GM12875 (cell line): ENCODE measurements around the gene SMPDL3A.

ENCODE experiments used
- H3K4me3 ChIP-seq: one replicate; pipeline ENCODE4 v1.5.1; 2011; ENCODE audit warnings: low read depth, low read length, control low read depth
- CTCF ChIP-seq: IDR thresholded peaks from 2 replicates; pipeline ENCODE4 v1.5.1; 2011; ENCODE audit warnings: low read depth, mild to moderate bottlenecking, control low read depth, inconsistent platforms, low read length, moderate library complexity, borderline replicate concordance; ENCODE audit not compliant: insufficient read depth

SMPDL3A gene

GRCh38 chr6:122797537-122797936 lies 8.5 kb downstream of the SMPDL3A start:
- no peak overlapping the region for H3K4me3 ChIP-seq
- TF ChIP-seq CTCF: no peak

DNA sequence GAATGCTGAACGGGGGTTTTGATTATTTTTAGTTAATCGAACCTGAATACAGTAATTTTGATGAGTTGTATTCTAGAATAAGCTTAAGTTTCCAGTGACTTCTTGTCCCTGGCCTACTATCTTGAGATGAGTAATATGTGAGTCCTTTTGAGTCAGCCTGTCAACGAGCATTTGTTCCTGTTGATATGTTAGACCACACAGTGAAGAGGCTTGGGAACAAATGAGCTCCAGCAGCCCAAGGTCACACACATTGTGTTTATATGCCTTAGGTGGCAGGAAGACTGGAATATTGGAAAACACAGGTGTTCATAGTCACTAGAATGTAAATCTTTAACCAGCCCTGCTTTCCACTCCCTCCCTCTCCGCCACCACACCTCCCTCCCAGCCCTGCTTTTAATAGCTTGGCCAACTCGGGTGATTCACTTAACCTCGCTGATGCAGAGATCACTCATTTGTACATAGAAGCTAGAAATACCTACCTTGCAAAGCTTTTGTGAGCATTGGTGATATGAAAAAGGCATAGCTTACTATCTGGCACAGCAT lies 9.1 kb downstream of the SMPDL3A start:
- TF ChIP-seq CTCF: no peak
- no peak overlapping the region for H3K4me3 ChIP-seq

DNA sequence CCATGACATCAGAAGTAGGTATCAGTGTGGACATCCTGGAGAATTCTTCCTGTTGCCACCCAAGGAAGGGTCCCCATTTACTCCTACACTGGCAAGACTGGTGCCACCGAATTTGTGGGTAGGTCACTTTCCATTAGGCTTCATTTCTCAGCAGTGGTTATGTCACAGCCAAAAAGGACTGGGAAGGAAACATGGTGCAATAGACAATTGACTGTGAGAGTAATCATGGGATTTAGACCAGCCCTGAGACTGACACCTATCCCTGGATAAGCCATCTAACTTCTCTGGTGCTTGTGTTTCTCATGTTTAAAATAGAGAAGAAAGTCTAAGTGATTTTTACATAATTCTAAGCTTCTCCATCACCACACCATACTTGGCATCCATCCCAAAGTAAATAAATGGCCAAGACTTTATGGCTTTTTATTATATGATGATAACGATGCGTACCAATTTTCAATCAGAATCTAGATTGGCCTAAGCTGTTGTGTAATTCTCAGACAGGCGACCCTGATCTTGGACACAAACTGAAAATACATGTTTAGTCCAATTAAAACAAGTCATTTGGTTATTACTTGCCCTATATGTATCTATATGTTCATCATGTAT lies 10.2 kb downstream of the SMPDL3A start:
- TF ChIP-seq CTCF: no peak
- H3K4me3 ChIP-seq: no peak overlapping the region

- TF ChIP-seq CTCF: no peak
- no peak overlapping the region for H3K4me3 ChIP-seq
Measured at GRCh38 chr6:122799916-122800686, 11.0 kb downstream of the SMPDL3A start.

DNA sequence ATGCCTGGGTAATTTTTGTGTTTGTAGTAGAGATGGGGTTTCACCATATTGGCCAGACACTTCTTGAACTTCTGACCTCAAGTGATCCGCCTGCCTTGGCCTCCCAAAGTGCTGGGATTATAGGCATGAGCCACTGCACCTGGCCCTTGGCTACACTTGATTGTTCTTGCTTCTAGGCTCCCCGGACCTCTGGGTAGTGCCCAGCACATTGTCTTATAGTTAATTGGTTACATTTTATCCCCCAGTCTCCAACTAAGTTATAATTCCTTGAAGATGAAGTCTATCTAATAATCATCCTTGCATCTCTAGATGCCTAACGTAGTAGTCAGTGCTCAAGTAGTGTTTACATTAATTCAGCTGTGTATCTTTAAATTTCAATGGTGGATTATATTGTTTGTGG lies 11.8 kb downstream of the SMPDL3A start:
- no peak overlapping the region for H3K4me3 ChIP-seq
- TF ChIP-seq CTCF: no peak

- TF ChIP-seq CTCF: no peak
- no peak overlapping the region for H3K4me3 ChIP-seq
Measured at GRCh38 chr6:122801397-122801796, 12.3 kb downstream of the SMPDL3A start.
